MM.1S (cell line): ENCODE measurements around the gene NCCRP1.

Experiments
- DNase-seq: peaks from one replicate; pipeline ENCODE4 v3.0.0-alpha.2; 2015
- H2AFZ ChIP-seq: fragments of 300-600 bp; sonication (generic); 2 replicates; pipeline ENCODE4 v1.6.0; 2016; ENCODE audit warnings: antibody characterized with exemption, low read length
- H3F3A ChIP-seq: fragments of 300-600 bp; sonication (generic); 2 replicates; pipeline ENCODE4 v1.6.1; 2016; ENCODE audit warnings: mild to moderate bottlenecking, antibody characterized with exemption, low read length, moderate library complexity, mixed read lengths; ENCODE audit not compliant: insufficient read depth
- H3K27ac ChIP-seq: fragments of 300-600 bp; sonication (generic); 2 replicates; pipeline ENCODE4 v1.5.1; 2016; ENCODE audit warnings: mild to moderate bottlenecking, low read length
- H3K27me3 ChIP-seq: fragments of 300-600 bp; sonication (generic); replicated peaks from 2 replicates; pipeline ENCODE4 v1.6.0; 2016; ENCODE audit warnings: low read length; ENCODE audit not compliant: insufficient read depth
- H3K36me3 ChIP-seq: fragments of 300-600 bp; sonication (generic); replicated peaks from 2 replicates; pipeline ENCODE4 v1.6.1; 2016; ENCODE audit warnings: mild to moderate bottlenecking, low read length, mixed read lengths; ENCODE audit not compliant: insufficient read depth
- H3K4me1 ChIP-seq: fragments of 300-600 bp; sonication (generic); 2 replicates; pipeline ENCODE4 v1.6.1; 2016; ENCODE audit warnings: low read length, mixed read lengths
- H3K4me2 ChIP-seq: fragments of 300-600 bp; sonication (generic); 2 replicates; pipeline ENCODE4 v1.6.0; 2016; ENCODE audit warnings: low read depth, low read length
- H3K4me3 ChIP-seq: fragments of 300-600 bp; sonication (generic); 2 replicates; pipeline ENCODE4 v1.5.1; 2016; ENCODE audit warnings: low read length, mixed read lengths
- H3K79me2 ChIP-seq: fragments of 300-600 bp; sonication (generic); 2 replicates; pipeline ENCODE4 v1.6.1; 2016; ENCODE audit warnings: mixed run types, low read length, mixed read lengths
- H3K9ac ChIP-seq: fragments of 300-600 bp; sonication (generic); 2 replicates; pipeline ENCODE4 v1.6.1; 2016; ENCODE audit warnings: low read length, mixed read lengths
- H3K9me2 ChIP-seq: fragments of 300-600 bp; sonication (generic); replicated peaks from 2 replicates; pipeline ENCODE4 v1.6.1; 2016; ENCODE audit warnings: mild to moderate bottlenecking, low read length, mixed read lengths; ENCODE audit not compliant: insufficient read depth
- H3K9me3 ChIP-seq: fragments of 300-600 bp; sonication (generic); replicated peaks from 2 replicates; pipeline ENCODE4 v1.6.1; 2016; ENCODE audit warnings: mild to moderate bottlenecking, low read length, mixed read lengths; ENCODE audit not compliant: insufficient read depth
- H4K20me1 ChIP-seq: fragments of 300-600 bp; sonication (generic); 2 replicates; pipeline ENCODE4 v1.6.1; 2016; ENCODE audit warnings: mild to moderate bottlenecking, low read length, moderate library complexity, mixed read lengths; ENCODE audit not compliant: insufficient read depth
- EZH2 ChIP-seq: fragments of 300-600 bp; sonication (generic); optimal IDR thresholded peaks from 2 replicates; pipeline ENCODE3; 2017; ENCODE audit warnings: low read depth, mild to moderate bottlenecking, antibody characterized with exemption, low read length, mixed read lengths
- EZH2phosphoT487 ChIP-seq: fragments of 300-600 bp; sonication (generic); IDR thresholded peaks from 2 replicates; pipeline ENCODE4 v1.6.1; 2018; ENCODE audit warnings: antibody characterized with exemption, low read length
- TF ChIP-seq, protein P1 (sequence below): fragments of 300-600 bp; sonication (generic); IDR thresholded peaks from 2 replicates; pipeline ENCODE4 v1.5.1; 2016; ENCODE audit warnings: antibody characterized with exemption, low read length, mixed read lengths

NCCRP1 gene

DNA sequence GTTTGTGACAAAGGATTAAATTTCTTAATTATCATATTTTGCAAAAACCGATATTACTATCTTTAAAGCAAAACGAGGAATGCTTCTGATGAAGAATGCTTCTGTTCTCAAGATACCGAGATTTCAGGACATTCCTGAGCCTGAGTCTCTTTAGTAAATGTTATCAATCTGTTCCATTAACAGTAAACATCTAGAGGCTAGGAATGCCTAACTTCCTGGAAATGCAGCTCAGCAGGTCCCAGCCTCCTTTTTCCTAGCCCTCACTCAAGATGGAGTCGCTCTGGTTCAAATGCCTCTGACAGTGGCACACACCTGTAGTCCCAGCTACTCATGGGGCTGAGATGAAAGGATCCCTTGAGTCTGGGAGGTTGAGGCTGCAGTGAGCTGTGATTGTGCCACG is 54.3 kb downstream of the NCCRP1 start:
- no peak overlapping the region for H3K4me2 ChIP-seq
- H3K4me3 ChIP-seq = no peak overlapping the region
- H3K9me2 ChIP-seq = no peaks in the 10 kb centered on the region
- no peak overlapping the region for H2AFZ ChIP-seq
- no peaks in the 10 kb centered on the region for H3K36me3 ChIP-seq
- H3K9ac ChIP-seq = no peak overlapping the region
- no peaks in the 10 kb centered on the region for H3K9me3 ChIP-seq
- H3K27me3 ChIP-seq = peaks cover 68% of the 10 kb centered on the region
- H3K4me1 ChIP-seq = no peaks in the 10 kb centered on the region
- no peaks in the 10 kb centered on the region for H4K20me1 ChIP-seq
- TF ChIP-seq EZH2 (no peak), EZH2phosphoT487 (no peak)
- TF ChIP-seq, protein P1, sequence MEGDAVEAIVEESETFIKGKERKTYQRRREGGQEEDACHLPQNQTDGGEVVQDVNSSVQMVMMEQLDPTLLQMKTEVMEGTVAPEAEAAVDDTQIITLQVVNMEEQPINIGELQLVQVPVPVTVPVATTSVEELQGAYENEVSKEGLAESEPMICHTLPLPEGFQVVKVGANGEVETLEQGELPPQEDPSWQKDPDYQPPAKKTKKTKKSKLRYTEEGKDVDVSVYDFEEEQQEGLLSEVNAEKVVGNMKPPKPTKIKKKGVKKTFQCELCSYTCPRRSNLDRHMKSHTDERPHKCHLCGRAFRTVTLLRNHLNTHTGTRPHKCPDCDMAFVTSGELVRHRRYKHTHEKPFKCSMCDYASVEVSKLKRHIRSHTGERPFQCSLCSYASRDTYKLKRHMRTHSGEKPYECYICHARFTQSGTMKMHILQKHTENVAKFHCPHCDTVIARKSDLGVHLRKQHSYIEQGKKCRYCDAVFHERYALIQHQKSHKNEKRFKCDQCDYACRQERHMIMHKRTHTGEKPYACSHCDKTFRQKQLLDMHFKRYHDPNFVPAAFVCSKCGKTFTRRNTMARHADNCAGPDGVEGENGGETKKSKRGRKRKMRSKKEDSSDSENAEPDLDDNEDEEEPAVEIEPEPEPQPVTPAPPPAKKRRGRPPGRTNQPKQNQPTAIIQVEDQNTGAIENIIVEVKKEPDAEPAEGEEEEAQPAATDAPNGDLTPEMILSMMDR = no peak
- no peaks in the 10 kb centered on the region for H3K79me2 ChIP-seq
- H3F3A ChIP-seq = no peaks in the 10 kb centered on the region
- no peak for DNase-seq
- H3K27ac ChIP-seq = no peak overlapping the region
